ENCODE data around the gene TAS2R43. TPM values are rescaled to one million over a fixed set of nuclear protein-coding genes. Genes with fewer than 3 reads are reported as not detected.
"Not testable (repeated sequence)": the region's sequence is repeated elsewhere in the genome, so short reads cannot be mapped to it uniquely, and the experiment has no call there.

The TAS2R43 gene
- total RNA-seq, 2 donors from 2014 or later, result 0.82 TPM; not detected in 1

- no peak for DNase-seq
- Histone ChIP-seq H3K27me3 (no peaks in the 10 kb centered on the region), H3K9ac (ENCODE audit: low read depth in 2 of 2, low read length in 2 of 2) (no peak overlapping the region), H3K27ac (no peak overlapping the region), H3K36me3 (no peaks in the 10 kb centered on the region), H3K4me1 (no peaks in the 10 kb centered on the region), H3K9me3 (no peaks in the 10 kb centered on the region), H3K4me3 (no peak overlapping the region)
- intact Hi-C loops (cut with DNase I), result no loop called here
- no peak for TF ChIP-seq CTCF (IDR thresholded peaks at IDR 0.05)
These were observed 13.4 kb upstream of the TAS2R43 start for GRCh38 chr12:11105546-11105945.

- H3K27ac ChIP-seq; H3K4me3 ChIP-seq; H3K9ac ChIP-seq (ENCODE audit: low read depth in 2 of 2, low read length in 2 of 2); H3K9me3 ChIP-seq; H3K36me3 ChIP-seq; DNase-seq; H3K27me3 ChIP-seq; H3K4me1 ChIP-seq; intact Hi-C loops (cut with DNase I): not testable (repeated sequence)
These were observed 2.8 kb upstream of the TAS2R43 start for GRCh38 chr12:11094910-11095309.

- H3K9ac ChIP-seq (ENCODE audit: low read depth in 2 of 2, low read length in 2 of 2), result no peak overlapping the region
- no peaks in the 10 kb centered on the region for H3K27me3 ChIP-seq
- TF ChIP-seq CTCF (IDR thresholded peaks at IDR 0.05), result no peak
- no peaks in the 10 kb centered on the region for H3K9me3 ChIP-seq
- intact Hi-C loops (cut with DNase I), result no loop called here
- no peaks in the 10 kb centered on the region for H3K36me3 ChIP-seq
- no peak overlapping the region for H3K27ac ChIP-seq
- H3K4me1 ChIP-seq, result no peaks in the 10 kb centered on the region
- H3K4me3 ChIP-seq, result no peak overlapping the region
- no peak for DNase-seq
These were observed 2.9 kb downstream of the TAS2R43 start for GRCh38 chr12:11089246-11089645.

GRCh38 chr12:11085419-11085818, 6.7 kb downstream of the TAS2R43 start:
- no peak for TF ChIP-seq CTCF (IDR thresholded peaks at IDR 0.05)
- Histone ChIP-seq H3K27me3 (no peaks in the 10 kb centered on the region), H3K9ac (ENCODE audit: low read depth in 2 of 2, low read length in 2 of 2) (no peak overlapping the region), H3K4me3 (no peak overlapping the region), H3K36me3 (no peaks in the 10 kb centered on the region), H3K4me1 (no peaks in the 10 kb centered on the region), H3K27ac (no peak overlapping the region), H3K9me3 (no peaks in the 10 kb centered on the region)
- no peak for DNase-seq
- intact Hi-C loops (cut with DNase I), result no loop called here

- Histone ChIP-seq H3K27ac (no peak overlapping the region), H3K27me3 (no peaks in the 10 kb centered on the region), H3K9me3 (no peaks in the 10 kb centered on the region), H3K36me3 (no peaks in the 10 kb centered on the region), H3K9ac (ENCODE audit: low read depth in 2 of 2, low read length in 2 of 2) (no peak overlapping the region), H3K4me3 (no peak overlapping the region), H3K4me1 (no peaks in the 10 kb centered on the region)
- intact Hi-C loops (cut with DNase I), result no loop called here
- no peak for DNase-seq
- no peak for TF ChIP-seq CTCF (IDR thresholded peaks at IDR 0.05)
These were observed 10.1 kb downstream of the TAS2R43 start for GRCh38 chr12:11081987-11082386.

GRCh38 chr12:11078246-11078645, 13.9 kb downstream of the TAS2R43 start:
- Histone ChIP-seq H3K27ac (no peak overlapping the region), H3K9me3 (no peaks in the 10 kb centered on the region), H3K4me3 (no peak overlapping the region), H3K27me3 (no peaks in the 10 kb centered on the region), H3K9ac (ENCODE audit: low read depth in 2 of 2, low read length in 2 of 2) (no peak overlapping the region), H3K36me3 (no peaks in the 10 kb centered on the region), H3K4me1 (no peaks in the 10 kb centered on the region)
- intact Hi-C loops (cut with DNase I), result no loop called here
- no peak for DNase-seq
- TF ChIP-seq CTCF (IDR thresholded peaks at IDR 0.05), result no peak

Measured in colonic mucosa (tissue), 4 donors.